ENCODE data around the gene KCNQ1.

The KCNQ1 gene

DNA sequence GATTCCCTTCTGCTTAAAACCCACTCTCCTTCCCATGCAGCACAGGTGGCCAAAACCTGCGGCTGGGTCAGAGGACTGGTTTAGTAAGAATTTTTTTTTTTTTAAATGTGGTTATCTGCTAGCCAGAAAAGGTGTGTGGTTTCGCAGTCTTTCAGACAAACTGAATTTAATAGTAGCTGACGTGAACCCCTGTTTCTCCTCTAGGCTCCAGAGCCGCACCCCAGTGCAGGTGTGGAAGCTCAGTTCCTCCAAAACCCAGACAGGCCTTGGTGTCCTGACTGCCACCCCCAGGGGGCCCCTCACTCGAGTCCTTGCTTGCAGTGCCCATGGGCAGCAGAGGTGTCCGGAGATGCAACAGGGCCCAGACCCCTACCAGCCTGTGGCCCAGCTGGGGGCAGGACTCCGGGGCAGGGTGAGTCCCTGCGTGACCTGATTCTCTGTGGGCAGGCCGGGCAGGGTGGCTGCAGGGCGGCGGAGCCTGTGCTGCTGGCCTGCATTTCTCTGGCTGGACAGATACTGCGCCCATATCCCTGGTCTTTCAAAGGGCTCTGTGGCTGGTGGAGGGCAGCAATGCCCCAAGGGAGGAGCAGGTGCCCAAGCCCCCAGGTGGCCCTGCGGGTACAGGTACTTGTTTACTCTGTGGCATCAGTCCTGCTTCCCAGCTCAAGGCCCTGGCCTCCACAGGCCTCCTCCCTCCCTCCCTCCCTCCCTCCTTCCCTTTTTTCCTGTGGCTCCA is 15.2 kb downstream of the KCNQ1 start:
- no peak for DNase-seq (ENCODE audit: extremely low read depth, low read depth)
- TF ChIP-seq, protein P1, sequence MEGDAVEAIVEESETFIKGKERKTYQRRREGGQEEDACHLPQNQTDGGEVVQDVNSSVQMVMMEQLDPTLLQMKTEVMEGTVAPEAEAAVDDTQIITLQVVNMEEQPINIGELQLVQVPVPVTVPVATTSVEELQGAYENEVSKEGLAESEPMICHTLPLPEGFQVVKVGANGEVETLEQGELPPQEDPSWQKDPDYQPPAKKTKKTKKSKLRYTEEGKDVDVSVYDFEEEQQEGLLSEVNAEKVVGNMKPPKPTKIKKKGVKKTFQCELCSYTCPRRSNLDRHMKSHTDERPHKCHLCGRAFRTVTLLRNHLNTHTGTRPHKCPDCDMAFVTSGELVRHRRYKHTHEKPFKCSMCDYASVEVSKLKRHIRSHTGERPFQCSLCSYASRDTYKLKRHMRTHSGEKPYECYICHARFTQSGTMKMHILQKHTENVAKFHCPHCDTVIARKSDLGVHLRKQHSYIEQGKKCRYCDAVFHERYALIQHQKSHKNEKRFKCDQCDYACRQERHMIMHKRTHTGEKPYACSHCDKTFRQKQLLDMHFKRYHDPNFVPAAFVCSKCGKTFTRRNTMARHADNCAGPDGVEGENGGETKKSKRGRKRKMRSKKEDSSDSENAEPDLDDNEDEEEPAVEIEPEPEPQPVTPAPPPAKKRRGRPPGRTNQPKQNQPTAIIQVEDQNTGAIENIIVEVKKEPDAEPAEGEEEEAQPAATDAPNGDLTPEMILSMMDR (IDR thresholded peaks at IDR 0.05; ENCODE audit: low read depth, low read length), result no peak

DNA sequence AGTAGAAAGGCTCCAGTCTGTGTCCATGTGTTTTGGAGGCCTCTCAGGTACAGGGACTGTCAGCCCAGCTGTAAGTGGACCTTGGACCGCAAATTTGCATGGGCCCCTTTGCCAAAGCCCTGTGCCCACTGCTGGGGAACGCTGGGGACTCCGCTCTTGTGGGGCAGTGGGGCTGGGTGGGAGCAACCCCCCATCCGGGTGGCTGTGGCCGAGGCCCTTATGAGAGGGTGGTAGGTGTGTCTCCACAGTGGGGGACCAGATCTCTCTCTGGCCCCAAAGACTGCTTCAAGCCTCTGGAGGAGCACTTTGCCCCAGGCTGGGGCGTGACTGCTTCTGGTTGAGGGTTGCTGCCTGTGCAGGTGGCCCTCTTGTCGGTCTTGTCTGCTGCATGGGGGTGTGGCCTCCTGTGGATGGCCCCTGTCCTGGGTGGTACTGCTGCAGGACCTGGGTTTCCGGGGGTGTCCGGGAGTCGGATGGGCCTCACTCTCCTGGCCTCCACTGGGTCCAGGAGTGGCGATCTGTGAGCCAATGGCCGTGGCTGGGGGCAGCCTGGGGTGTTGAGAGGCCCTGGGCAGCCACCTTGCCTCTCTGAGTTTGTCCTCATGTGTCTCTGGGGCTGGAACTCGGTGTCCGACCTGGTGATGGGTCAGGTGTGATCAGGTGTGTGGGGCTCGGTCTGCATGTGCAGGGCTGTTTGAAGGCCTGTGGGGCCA is 15.9 kb downstream of the KCNQ1 start:
- TF ChIP-seq, protein P1 (IDR thresholded peaks at IDR 0.05; ENCODE audit: low read depth, low read length), result no peak
- DNase-seq (ENCODE audit: extremely low read depth, low read depth), result no peak

DNA sequence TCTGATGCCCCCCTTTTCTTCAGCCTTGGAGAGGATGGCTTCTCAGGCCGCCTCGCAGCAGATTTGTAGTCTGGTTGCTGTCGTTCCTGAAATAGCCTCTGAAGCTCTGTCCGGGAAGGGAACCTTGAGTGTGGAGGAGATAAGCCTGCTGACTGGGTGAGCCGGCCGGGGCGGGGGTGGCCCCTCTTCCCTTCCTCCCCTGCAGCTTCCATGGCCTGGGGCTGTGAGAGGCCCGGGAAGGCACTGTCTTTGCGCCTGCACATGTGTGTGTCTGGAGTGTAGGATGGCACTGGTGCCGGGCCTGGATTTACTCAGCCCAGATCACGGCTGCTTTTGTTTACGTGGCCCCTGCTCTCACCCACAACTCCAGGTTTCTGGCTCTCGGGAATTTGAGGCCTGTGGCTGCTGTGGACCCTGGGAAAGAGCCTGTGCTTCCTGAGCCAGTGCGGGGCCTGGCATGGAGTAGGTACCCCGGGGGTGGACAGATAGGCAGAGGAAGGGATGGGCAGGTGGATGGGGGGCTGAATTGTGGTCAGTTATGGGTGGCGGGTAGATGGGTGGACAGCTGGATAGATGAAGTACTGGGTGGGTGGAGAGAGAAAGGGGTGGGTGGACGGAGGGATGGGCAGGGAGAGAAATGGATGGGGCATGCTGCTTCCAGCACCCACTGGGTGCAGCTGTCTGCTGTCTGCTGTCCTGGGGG is 16.6 kb downstream of the KCNQ1 start:
- TF ChIP-seq, protein P1 (IDR thresholded peaks at IDR 0.05; ENCODE audit: low read depth, low read length), result no peak
- DNase-seq (ENCODE audit: extremely low read depth, low read depth), result no peak

DNA sequence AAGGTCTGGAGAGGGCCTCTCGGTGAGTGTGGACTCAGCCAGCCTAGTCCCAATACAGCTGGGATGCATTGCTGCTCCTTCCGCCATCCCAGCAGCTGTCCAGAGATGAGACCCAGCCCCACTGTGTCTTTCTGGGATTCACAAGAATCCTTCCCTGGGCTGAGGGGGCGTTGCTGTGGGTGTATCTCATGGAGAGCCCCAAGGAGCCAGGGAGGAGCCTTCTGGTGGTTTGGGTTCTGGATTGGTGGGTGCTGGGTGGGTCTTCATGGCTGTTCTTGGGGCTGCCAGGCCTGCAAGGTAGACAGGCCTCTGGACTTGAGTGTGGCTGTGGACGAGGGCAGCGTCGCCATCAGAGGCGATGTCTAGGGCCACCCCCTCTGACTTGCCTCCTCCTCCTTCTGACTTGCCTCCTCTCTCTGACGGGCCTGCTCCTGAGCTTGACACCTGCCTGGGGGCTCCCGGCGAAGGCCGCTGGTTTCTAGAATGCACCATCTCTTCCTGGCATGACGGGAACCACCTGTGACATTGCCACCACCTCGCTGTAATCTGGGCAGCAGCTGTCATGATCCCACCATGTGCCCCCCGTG is 17.2 kb downstream of the KCNQ1 start:
- DNase-seq (ENCODE audit: extremely low read depth, low read depth), result no peak

DNA sequence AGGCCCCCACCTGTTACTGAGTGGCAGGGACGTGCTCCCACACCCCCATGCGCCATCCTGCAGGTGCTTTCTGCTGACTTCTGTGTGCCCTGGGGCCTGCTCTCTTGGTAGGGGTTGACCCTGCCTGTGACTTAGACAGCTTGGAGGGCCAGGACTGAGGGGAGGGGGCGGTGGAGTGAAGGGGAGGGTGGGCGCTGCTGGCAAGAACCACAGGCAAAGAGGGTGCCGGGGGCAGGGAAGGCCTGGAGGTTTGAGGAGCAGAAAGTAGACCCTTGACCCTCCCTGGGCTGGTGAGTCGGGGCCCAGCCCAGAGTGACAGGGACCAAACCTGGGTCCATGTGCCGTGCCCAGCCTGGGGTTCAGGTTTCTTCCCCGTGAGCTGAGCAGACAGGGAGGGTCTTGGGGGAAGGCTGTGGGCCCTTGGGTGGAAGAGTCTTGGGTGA is 17.8 kb downstream of the KCNQ1 start:
- TF ChIP-seq, protein P1 (IDR thresholded peaks at IDR 0.05; ENCODE audit: low read depth, low read length), result no peak
- DNase-seq (ENCODE audit: extremely low read depth, low read depth), result no peak

More for the DNA sequence above, 17.2 kb downstream of the KCNQ1 start:
- TF ChIP-seq, protein P1 (IDR thresholded peaks at IDR 0.05; ENCODE audit: low read depth, low read length), result no peak

DNA sequence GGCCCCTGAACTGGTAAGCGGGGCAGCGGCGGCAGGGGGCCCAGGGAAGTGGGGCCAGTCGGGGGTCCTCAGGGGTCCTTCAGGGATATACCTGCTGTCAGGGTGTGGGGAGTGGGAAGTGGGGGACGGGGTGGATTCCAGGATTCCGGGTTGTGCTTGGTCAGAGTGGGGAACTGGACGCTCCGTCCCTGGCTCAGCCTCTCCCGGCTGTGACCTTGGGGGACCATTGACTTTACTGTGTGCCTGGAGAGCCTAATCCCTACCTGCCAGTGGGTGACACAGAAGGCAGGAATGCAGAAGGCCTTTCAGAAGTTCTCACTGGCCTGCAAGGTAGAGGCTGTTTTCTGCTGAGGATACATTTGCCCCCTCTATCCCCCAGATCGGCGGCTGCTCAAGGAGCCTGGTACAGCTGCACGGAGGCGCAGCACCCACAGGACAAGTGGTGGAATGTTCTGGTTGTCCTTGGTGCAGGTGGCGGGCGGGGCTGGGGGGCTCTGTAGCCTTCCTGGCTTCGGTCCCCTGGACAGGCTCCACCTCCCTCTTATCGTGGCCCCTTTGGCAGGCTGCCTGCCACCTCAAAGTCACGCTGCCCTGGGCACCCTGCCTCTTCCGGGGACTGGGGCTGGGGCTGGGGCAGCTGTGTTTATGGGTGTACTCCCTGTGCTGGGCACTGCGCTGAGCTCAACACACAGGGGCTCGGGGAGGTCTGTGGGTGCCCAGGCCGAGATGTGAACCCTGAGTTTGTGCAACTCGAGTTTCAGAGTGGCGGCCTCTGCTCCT is 18.4 kb downstream of the KCNQ1 start:
- no peak for DNase-seq (ENCODE audit: extremely low read depth, low read depth)
- TF ChIP-seq, protein P1 (IDR thresholded peaks at IDR 0.05; ENCODE audit: low read depth, low read length), result no peak
